CD4-positive, CD25-positive, alpha-beta regulatory T cell (primary cell): ENCODE measurements around the gene RPN2. TPM values are rescaled to one million over a fixed set of nuclear protein-coding genes. Genes with fewer than 3 reads are reported as not detected.

Experiments used
- ATAC-seq, 2 donors: fragments of 150-1000 bp; cut with Tn5 transposase; one replicate each; pipeline ENCODE4 v1.10.0; 2021; ENCODE audit warnings: low read depth in 2 of 2, moderate number of reproducible peaks in 2 of 2, moderate library complexity in 1 of 2
- DNase-seq, 3 donors: peaks; one replicate each; pipeline versions ENCODE4 v3.0.0 to v3.0.0-alpha.2; 2012 to 2022; ENCODE audit warnings: mixed read lengths in 1 of 3
- H3K27ac ChIP-seq: one replicate; pipeline ENCODE4 v1.7.0; 2013; ENCODE audit warnings: mild to moderate bottlenecking, low read length; ENCODE audit not compliant: insufficient read depth, poor library complexity, severe bottlenecking
- H3K27me3 ChIP-seq: one replicate; pipeline ENCODE4 v1.7.0; 2013; ENCODE audit warnings: low read length; ENCODE audit not compliant: control insufficient read depth, insufficient read depth
- H3K36me3 ChIP-seq: one replicate; pipeline ENCODE4 v1.7.0; 2013; ENCODE audit warnings: mild to moderate bottlenecking, low read length, moderate library complexity; ENCODE audit not compliant: control insufficient read depth, insufficient read depth
- H3K4me1 ChIP-seq: 2 replicates; pipeline ENCODE4 v1.7.0; 2013; ENCODE audit warnings: mild to moderate bottlenecking, low read length; ENCODE audit not compliant: insufficient read depth, control insufficient read depth, poor library complexity, severe bottlenecking
- H3K4me3 ChIP-seq: one replicate; pipeline ENCODE4 v1.7.0; 2013; ENCODE audit warnings: low read depth, mild to moderate bottlenecking, low read length, moderate library complexity
- H3K9me3 ChIP-seq, 2 experiments: 1 replicate in 1 of 2; 2 replicates in 1 of 2; pipeline ENCODE4 v1.7.0; 2013; ENCODE audit warnings: low read length in 2 of 2, mild to moderate bottlenecking in 1 of 2, moderate library complexity in 1 of 2; ENCODE audit not compliant: control insufficient read depth in 2 of 2
- H3K27ac Mint-ChIP-seq, 3 donors: one replicate each; pipeline ENCODE4 v1.8.0; 2020 to 2022; ENCODE audit warnings: mild to moderate bottlenecking in 3 of 3, mixed read lengths in 3 of 3, moderate library complexity in 2 of 3
- H3K27me3 Mint-ChIP-seq: one replicate; pipeline ENCODE4 v1.8.0; 2022; ENCODE audit warnings: mild to moderate bottlenecking, mixed read lengths
- H3K36me3 Mint-ChIP-seq: one replicate; pipeline ENCODE4 v1.8.0; 2020; ENCODE audit warnings: mixed read lengths
- H3K4me1 Mint-ChIP-seq, 4 donors: one replicate each; pipeline ENCODE4 v1.8.0; 2020 to 2022; ENCODE audit warnings: mixed read lengths in 4 of 4, mild to moderate bottlenecking in 1 of 4
- H3K4me3 Mint-ChIP-seq, 4 donors: one replicate each; pipeline ENCODE4 v1.8.0; 2020 to 2022; ENCODE audit warnings: mild to moderate bottlenecking in 4 of 4, mixed read lengths in 4 of 4, moderate library complexity in 3 of 4
- H3K9me3 Mint-ChIP-seq, 7 donors: one replicate each; pipeline ENCODE4 v1.8.0; 2020 to 2022; ENCODE audit warnings: mixed read lengths in 7 of 7, mild to moderate bottlenecking in 3 of 7, moderate library complexity in 2 of 7
- polyA plus RNA-seq, 4 donors: library from polyadenylated mRNA; unstranded; fragments of 300-500 nt; fragmentation: Illumina TruSeq; gene quantifications; one replicate each; pipeline ENCODE4 v1.2.3, GENCODE V29; 2021
- total RNA-seq: library from RNA; stranded (reverse); gene quantifications from one replicate; pipeline ENCODE4 v1.2.3, GENCODE V29; 2022

RPN2 gene
- total and polyA plus RNA-seq, 5 donors from 2014 or later = 101 to 259 (median 238) TPM

- Mint-ChIP-seq H3K27ac (no peak overlapping the region), H3K27me3 (no peaks in the 10 kb centered on the region), H3K4me1 (no peaks in the 10 kb centered on the region), H3K9me3 (no peaks in the 10 kb centered on the region), H3K4me3 (no peak overlapping the region), H3K36me3 (peaks cover 66% of the 10 kb centered on the region)
- H3K36me3 ChIP-seq = peaks cover 97% of the 10 kb centered on the region
- H3K4me3 ChIP-seq = no peak overlapping the region
- no peaks in the 10 kb centered on the region for H3K27me3 ChIP-seq
- no peak for ATAC-seq
- H3K9me3 ChIP-seq = no peaks in the 10 kb centered on the region
- H3K27ac ChIP-seq = no peak overlapping the region
- DNase-seq = no peak
- H3K4me1 ChIP-seq = no peaks in the 10 kb centered on the region
Observed at GRCh38 chr20:37238935-37239451, 59.9 kb downstream of the RPN2 start.

GRCh38 chr20:37240337-37241067 lies 61.4 kb downstream of the RPN2 start:
- Histone ChIP-seq H3K4me1 (no peaks in the 10 kb centered on the region), H3K27me3 (no peaks in the 10 kb centered on the region), H3K36me3 (peaks cover 84% of the 10 kb centered on the region), H3K27ac (no peak overlapping the region), H3K9me3 (no peaks in the 10 kb centered on the region), H3K4me3 (no peak overlapping the region)
- H3K4me1 Mint-ChIP-seq = no peaks in the 10 kb centered on the region
- ATAC-seq (no peak), DNase-seq (no peak)
- H3K36me3 Mint-ChIP-seq = peaks cover 63% of the 10 kb centered on the region
- no peaks in the 10 kb centered on the region for H3K9me3 Mint-ChIP-seq
- H3K27me3 Mint-ChIP-seq = no peaks in the 10 kb centered on the region
- no peak overlapping the region for H3K27ac Mint-ChIP-seq
- no peak overlapping the region for H3K4me3 Mint-ChIP-seq

GRCh38 chr20:37242503-37242902 lies 63.4 kb downstream of the RPN2 start:
- peaks cover 45% of the 10 kb centered on the region for H3K36me3 Mint-ChIP-seq
- no peak for ATAC-seq
- no peak overlapping the region for H3K4me3 Mint-ChIP-seq
- Histone ChIP-seq H3K27ac (no peak overlapping the region), H3K4me1 (no peaks in the 10 kb centered on the region), H3K4me3 (no peak overlapping the region), H3K27me3 (no peaks in the 10 kb centered on the region), H3K9me3 (no peaks in the 10 kb centered on the region), H3K36me3 (peaks cover 65% of the 10 kb centered on the region)
- no peaks in the 10 kb centered on the region for H3K27me3 Mint-ChIP-seq
- H3K27ac Mint-ChIP-seq = no peak overlapping the region
- H3K9me3 Mint-ChIP-seq = no peaks in the 10 kb centered on the region
- no peaks in the 10 kb centered on the region for H3K4me1 Mint-ChIP-seq
- DNase-seq = no peak

- Histone ChIP-seq H3K27ac (no peak overlapping the region), H3K4me1 (no peaks in the 10 kb centered on the region), H3K36me3 (peaks cover 57% of the 10 kb centered on the region), H3K9me3 (no peaks in the 10 kb centered on the region), H3K4me3 (no peak overlapping the region), H3K27me3 (no peaks in the 10 kb centered on the region)
- peaks cover 0 to 2% (median 0%) of the 10 kb centered on the region in 4 donors for H3K4me1 Mint-ChIP-seq
- no peaks in the 10 kb centered on the region for H3K27me3 Mint-ChIP-seq
- peaks cover 0 to 2% (median 0%) of the 10 kb centered on the region in 7 donors for H3K9me3 Mint-ChIP-seq
- H3K36me3 Mint-ChIP-seq = peaks cover 45% of the 10 kb centered on the region
- ATAC-seq (no peak), DNase-seq (no peak)
- H3K4me3 Mint-ChIP-seq = no peak overlapping the region
- H3K27ac Mint-ChIP-seq = no peak overlapping the region
Observed at GRCh38 chr20:37243076-37243936, 64.2 kb downstream of the RPN2 start.

GRCh38 chr20:37243937-37244571 lies 64.9 kb downstream of the RPN2 start:
- H3K36me3 Mint-ChIP-seq = peaks cover 38% of the 10 kb centered on the region

GRCh38 chr20:37244572-37244957 lies 65.4 kb downstream of the RPN2 start:
- no peak overlapping the region for H3K27ac ChIP-seq
- no peaks in the 10 kb centered on the region for H3K27me3 Mint-ChIP-seq
- ATAC-seq = no peak

More at GRCh38 chr20:37243937-37244571, 64.9 kb downstream of the RPN2 start:
- H3K4me1 ChIP-seq = no peaks in the 10 kb centered on the region
- Mint-ChIP-seq H3K9me3 (peaks cover 0 to 3% (median 0%) of the 10 kb centered on the region in 7 donors), H3K4me1 (peaks cover 0 to 4% (median 0%) of the 10 kb centered on the region in 4 donors), H3K4me3 (no peak overlapping the region), H3K27ac (no peak overlapping the region), H3K27me3 (no peaks in the 10 kb centered on the region)
- DNase-seq = no peak
- H3K27me3 ChIP-seq = no peaks in the 10 kb centered on the region
- H3K27ac ChIP-seq = no peak overlapping the region
- no peak for ATAC-seq
- H3K36me3 ChIP-seq = peaks cover 50% of the 10 kb centered on the region
- H3K4me3 ChIP-seq = no peak overlapping the region
- H3K9me3 ChIP-seq = no peaks in the 10 kb centered on the region

GRCh38 chr20:37245216-37246150 lies 66.4 kb downstream of the RPN2 start:
- peak overlapping the region in 1 of 3 donors; percentile 14 for H3K27ac Mint-ChIP-seq

More at GRCh38 chr20:37244572-37244957, 65.4 kb downstream of the RPN2 start:
- Histone ChIP-seq H3K4me3 (no peak overlapping the region), H3K27me3 (no peaks in the 10 kb centered on the region), H3K9me3 (no peaks in the 10 kb centered on the region), H3K4me1 (no peaks in the 10 kb centered on the region), H3K36me3 (peaks cover 44% of the 10 kb centered on the region)
- Mint-ChIP-seq H3K4me3 (no peak overlapping the region), H3K27ac (no peak overlapping the region), H3K9me3 (peaks cover 0 to 3% (median 0%) of the 10 kb centered on the region in 7 donors), H3K36me3 (peaks cover 33% of the 10 kb centered on the region), H3K4me1 (peaks cover 0 to 4% (median 0%) of the 10 kb centered on the region in 4 donors)
- DNase-seq = no peak

More at GRCh38 chr20:37245216-37246150, 66.4 kb downstream of the RPN2 start:
- Mint-ChIP-seq H3K9me3 (peaks cover 0 to 3% (median 0%) of the 10 kb centered on the region in 7 donors), H3K4me1 (peaks cover 0 to 4% (median 1%) of the 10 kb centered on the region in 4 donors), H3K27me3 (no peaks in the 10 kb centered on the region), H3K4me3 (no peak overlapping the region), H3K36me3 (peaks cover 26% of the 10 kb centered on the region)
- ATAC-seq = no peak
- H3K4me1 ChIP-seq = no peaks in the 10 kb centered on the region
- no peaks in the 10 kb centered on the region for H3K9me3 ChIP-seq
- peaks cover 35% of the 10 kb centered on the region for H3K36me3 ChIP-seq
- H3K27ac ChIP-seq = no peak overlapping the region
- no peaks in the 10 kb centered on the region for H3K27me3 ChIP-seq
- no peak for DNase-seq
- H3K4me3 ChIP-seq = no peak overlapping the region
